AG04450 (cell line): ENCODE results near the gene INTS15. TPM values are rescaled to one million over a fixed set of nuclear protein-coding genes. Genes with fewer than 3 reads are reported as not detected.
"Not testable (repeated sequence)": the region's sequence is repeated elsewhere in the genome, so short reads cannot be mapped to it uniquely, and the experiment has no call there.

Source experiments
- CTCF ChIA-PET: fragments of 300-600, 350-600 bp; formaldehyde crosslinking; extraction: SDS; loops from one replicate; lab custom pipeline; 2022; ENCODE audit warnings: antibody characterized with exemption, inconsistent platforms; lab: Charles Lee
- POLR2A ChIA-PET: fragments of 350-600 bp; formaldehyde crosslinking; extraction: SDS; loops from one replicate; lab custom pipeline; 2021; ENCODE audit warnings: antibody characterized with exemption, inconsistent platforms; lab: Yijun Ruan, JAX
- DNase-seq: peaks from one replicate; pipeline ENCODE4 v3.0.0-alpha.2; 2011; ENCODE audit warnings: low read depth, low spot score
- H3K27ac ChIP-seq: one replicate; pipeline ENCODE4 v1.5.1; 2012; ENCODE audit warnings: low read depth, low read length, control low read depth
- H3K27me3 ChIP-seq: one replicate; pipeline ENCODE4 v1.6.0; 2012; ENCODE audit warnings: low read length; ENCODE audit not compliant: control insufficient read depth, insufficient read depth
- H3K4me3 ChIP-seq: 2 replicates; pipeline ENCODE4 v1.5.1; 2011; ENCODE audit warnings: mild to moderate bottlenecking, low read depth, low read length, control low read depth
- H3K9me3 ChIP-seq: 2 replicates; pipeline ENCODE4 v1.5.1; 2012; ENCODE audit warnings: low read length; ENCODE audit not compliant: control insufficient read depth, insufficient read depth
- CTCF ChIP-seq: IDR thresholded peaks from 2 replicates; pipeline ENCODE4 v1.5.1; 2011; ENCODE audit warnings: low read depth, low read length, control low read depth, inconsistent platforms
- polyA plus RNA-seq: library from polyadenylated mRNA; depleted of rRNA; stranded (reverse); fragments of >200 nt; gene quantifications from 2 replicates; pipeline ENCODE4 v1.2.3, GENCODE V29; 2011

INTS15 gene
- polyA plus RNA-seq, 1 experiment, result 17.1 TPM

GRCh38 chr7:6577369-6578113 is 12.3 kb upstream of the INTS15 start, which contains the start of gene ZDHHC4:
Gene ZDHHC4 (plus strand): TSS chr7:6577454. CDS start chr7:6580562, 3,108 bp downstream.
- no peaks in the 10 kb centered on the region for H3K9me3 ChIP-seq
- peak; percentile 61 for DNase-seq
- POLR2A ChIA-PET, result interaction anchor here (1.4 kb wide), 1 partner anchor 12 kb away, joined by 5 read pairs; the partner anchor contains the start of gene INTS15
- no peaks in the 10 kb centered on the region for H3K27me3 ChIP-seq
- CTCF ChIA-PET, result interaction anchor here (0.6 to 1.8 kb wide), 5 partner anchors 12 to 61 kb away, joined by 3 to 4 read pairs (median 4); partner anchors contain the start of gene INTS15
- peak within 1 kb of the TSS; percentile 82 for H3K27ac ChIP-seq
- H3K4me3 ChIP-seq, result peak within 1 kb of the TSS; percentile 76
- no peak for TF ChIP-seq CTCF

GRCh38 chr7:6578114-6579084 is 11.4 kb upstream of the INTS15 start:
- H3K27ac ChIP-seq, result no peak overlapping the region
- peak overlapping the region; percentile 76; the same call in 1 of the 2 replicates for H3K4me3 ChIP-seq
- no peaks in the 10 kb centered on the region for H3K27me3 ChIP-seq
- no peaks in the 10 kb centered on the region for H3K9me3 ChIP-seq
- TF ChIP-seq CTCF, result no peak
- ChIA-PET CTCF (interaction anchor here (0.6 to 1.8 kb wide), 7 partner anchors 11 to 63 kb away, joined by 3 to 5 read pairs (median 4); partner anchors contain the start of gene INTS15), POLR2A (interaction anchor here (1.4 kb wide), 1 partner anchor 12 kb away, joined by 5 read pairs; the partner anchor contains the start of gene INTS15)
- no peak for DNase-seq

GRCh38 chr7:6579446-6579845 is 10.4 kb upstream of the INTS15 start:
- H3K27me3 ChIP-seq, result no peaks in the 10 kb centered on the region
- H3K4me3 ChIP-seq, result no peak overlapping the region
- H3K9me3 ChIP-seq, result no peaks in the 10 kb centered on the region
- TF ChIP-seq CTCF, result peak; percentile 19; the same call in 1 of the 2 replicates
- POLR2A ChIA-PET, result no interaction called here
- CTCF ChIA-PET, result no interaction called here
- H3K27ac ChIP-seq, result no peak overlapping the region
- no peak for DNase-seq

GRCh38 chr7:6585746-6586432 is 3.9 kb upstream of the INTS15 start:
- H3K27me3 ChIP-seq, DNase-seq, POLR2A ChIA-PET, H3K4me3 ChIP-seq, H3K27ac ChIP-seq, H3K9me3 ChIP-seq: not testable (repeated sequence)
- CTCF ChIA-PET, result interaction anchor here (0.7 kb wide), 1 partner anchor 9 kb away, joined by 4 read pairs; no protein-coding TSS in a partner anchor

GRCh38 chr7:6588566-6588965 is 1.3 kb upstream of the INTS15 start:
- ChIA-PET CTCF (interaction anchor here (1.3 to 3.0 kb wide), 2 partner anchors 13 to 30 kb away, joined by 3 to 13 read pairs; no protein-coding TSS in a partner anchor), POLR2A (no interaction called here)
- no peak overlapping the region for H3K4me3 ChIP-seq
- no peak for TF ChIP-seq CTCF
- H3K27me3 ChIP-seq, result no peaks in the 10 kb centered on the region
- no peak overlapping the region for H3K27ac ChIP-seq
- DNase-seq, result no peak
- H3K9me3 ChIP-seq, result no peaks in the 10 kb centered on the region; the same call in 1 of the 2 replicates
